Naive B cell (primary cell): Measurements from ENCODE around the gene DDX54. TPM values are rescaled to one million over a fixed set of nuclear protein-coding genes. Genes with fewer than 3 reads are reported as not detected.

ENCODE experiments used
- ATAC-seq, 2 donors: fragments of 150-1000 bp; cut with Tn5 transposase; 2 replicates each; pipeline ENCODE4 v1.10.0; 2021; ENCODE audit warnings: low read depth in 2 of 2, mild to moderate bottlenecking in 2 of 2, moderate library complexity in 2 of 2
- DNase-seq: peaks from one replicate; pipeline ENCODE4 v3.0.0; 2022
- H3K27ac Mint-ChIP-seq, 6 donors: one replicate each; pipeline ENCODE4 v1.8.0; 2020 to 2022; ENCODE audit warnings: mild to moderate bottlenecking in 6 of 6, mixed read lengths in 6 of 6, moderate library complexity in 5 of 6, inconsistent platforms in 2 of 6
- H3K27me3 Mint-ChIP-seq, 3 donors: one replicate each; pipeline ENCODE4 v1.8.0; 2021 to 2022; ENCODE audit warnings: mixed read lengths in 3 of 3, mild to moderate bottlenecking in 1 of 3
- H3K36me3 Mint-ChIP-seq, 2 donors: one replicate each; pipeline ENCODE4 v1.8.0; 2020 to 2022; ENCODE audit warnings: mixed read lengths in 2 of 2, inconsistent platforms in 1 of 2, mild to moderate bottlenecking in 1 of 2
- H3K4me1 Mint-ChIP-seq, 3 donors: one replicate each; pipeline ENCODE4 v1.8.0; 2020 to 2022; ENCODE audit warnings: mixed read lengths in 3 of 3, inconsistent platforms in 1 of 3, mild to moderate bottlenecking in 1 of 3, moderate library complexity in 1 of 3
- H3K4me3 Mint-ChIP-seq, 8 donors: one replicate each; pipeline ENCODE4 v1.8.0; 2020 to 2022; ENCODE audit warnings: mild to moderate bottlenecking in 8 of 8, mixed read lengths in 8 of 8, moderate library complexity in 8 of 8, inconsistent platforms in 2 of 8
- H3K9me3 Mint-ChIP-seq, 7 donors: one replicate each; pipeline ENCODE4 v1.8.0; 2020 to 2022; ENCODE audit warnings: mixed read lengths in 7 of 7, mild to moderate bottlenecking in 5 of 7, inconsistent platforms in 2 of 7, moderate library complexity in 1 of 7
- polyA plus RNA-seq, 6 donors: library from polyadenylated mRNA; unstranded; fragments of 300-500 nt; fragmentation: Illumina TruSeq; gene quantifications; one replicate each; pipeline ENCODE4 v1.2.3, GENCODE V29; 2021; ENCODE audit warnings: low read depth in 6 of 6

Gene DDX54
- polyA plus RNA-seq, 6 donors from 2014 or later: 9.0 to 45.5 (median 25.4) TPM

DNA sequence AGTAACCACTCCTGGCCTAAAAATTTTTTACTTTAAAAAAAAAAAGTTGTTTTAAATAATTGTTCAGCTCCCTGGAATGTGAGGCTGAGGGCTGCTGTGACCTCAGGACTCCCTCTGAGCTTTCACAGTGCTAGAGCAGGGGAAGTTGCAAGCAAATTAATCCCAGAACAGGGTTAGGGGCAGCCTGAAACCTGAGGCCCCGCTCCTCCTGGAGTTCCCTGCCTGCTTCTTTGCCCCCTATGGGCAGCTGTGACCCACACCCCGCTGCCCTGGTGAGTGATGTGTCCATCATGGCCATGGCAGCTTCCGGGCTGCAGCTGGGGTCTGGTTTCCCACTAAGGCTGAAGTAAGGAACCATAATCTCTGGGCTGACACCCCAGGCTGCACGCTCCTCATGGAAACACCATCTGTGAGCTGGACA is 9.7 kb upstream of the DDX54 start:
- H3K27me3 Mint-ChIP-seq: no peaks in the 10 kb centered on the region
- DNase-seq (no peak), ATAC-seq (no peak)
- H3K9me3 Mint-ChIP-seq: no peaks in the 10 kb centered on the region
- H3K27ac Mint-ChIP-seq: no peak overlapping the region
- no peak overlapping the region for H3K4me3 Mint-ChIP-seq
- H3K4me1 Mint-ChIP-seq: peaks cover 12 to 21% (median 19%) of the 10 kb centered on the region in 3 donors
- H3K36me3 Mint-ChIP-seq: no peaks in the 10 kb centered on the region

- no peak for ATAC-seq
- Mint-ChIP-seq H3K9me3 (no peaks in the 10 kb centered on the region), H3K4me1 (peaks cover 12 to 23% (median 14%) of the 10 kb centered on the region in 3 donors), H3K27me3 (no peaks in the 10 kb centered on the region), H3K4me3 (no peak overlapping the region), H3K36me3 (peaks cover 0 to 7% of the 10 kb centered on the region in 2 donors), H3K27ac (no peak overlapping the region)
- DNase-seq: no peak
Measured at GRCh38 chr12:113191227-113191626, 5.9 kb upstream of the DDX54 start.

- ATAC-seq (no peak), DNase-seq (no peak)
- no peak overlapping the region for H3K27ac Mint-ChIP-seq
- H3K4me3 Mint-ChIP-seq: no peak overlapping the region
- H3K9me3 Mint-ChIP-seq: no peaks in the 10 kb centered on the region
- H3K36me3 Mint-ChIP-seq: peaks cover 0 to 7% of the 10 kb centered on the region in 2 donors
- H3K27me3 Mint-ChIP-seq: no peaks in the 10 kb centered on the region
- peaks cover 15 to 26% (median 16%) of the 10 kb centered on the region in 3 donors for H3K4me1 Mint-ChIP-seq
Measured at GRCh38 chr12:113190761-113191160, 5.5 kb upstream of the DDX54 start.

DNA sequence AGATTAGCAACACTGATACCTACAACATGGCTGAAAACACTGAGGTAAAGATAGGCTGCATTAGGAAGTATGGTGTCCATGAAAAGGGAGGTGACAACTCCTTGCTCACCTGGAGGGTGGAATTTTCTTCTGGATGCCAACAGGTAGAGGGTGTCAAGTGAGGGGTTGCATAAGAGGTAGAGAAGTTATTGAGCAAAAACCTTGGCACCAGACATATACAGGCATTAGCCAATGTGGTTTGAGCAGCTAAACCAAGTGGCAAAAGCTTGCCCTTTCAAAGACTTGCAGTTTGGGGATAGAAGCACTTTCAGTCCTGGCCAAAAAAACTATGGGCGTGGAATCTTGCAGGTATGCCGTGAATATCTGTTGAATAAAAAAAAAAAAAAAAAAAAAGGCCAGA is 4.1 kb upstream of the DDX54 start:
- H3K27ac Mint-ChIP-seq: peak overlapping the region in 2 of 6 donors; percentile 41 to 42
- no peak overlapping the region for H3K4me3 Mint-ChIP-seq
- no peak for ATAC-seq
- no peaks in the 10 kb centered on the region for H3K27me3 Mint-ChIP-seq
- DNase-seq: no peak
- no peaks in the 10 kb centered on the region for H3K9me3 Mint-ChIP-seq
- peaks cover 16 to 31% (median 20%) of the 10 kb centered on the region in 3 donors for H3K4me1 Mint-ChIP-seq
- peaks cover 0 to 7% of the 10 kb centered on the region in 2 donors for H3K36me3 Mint-ChIP-seq

DNA sequence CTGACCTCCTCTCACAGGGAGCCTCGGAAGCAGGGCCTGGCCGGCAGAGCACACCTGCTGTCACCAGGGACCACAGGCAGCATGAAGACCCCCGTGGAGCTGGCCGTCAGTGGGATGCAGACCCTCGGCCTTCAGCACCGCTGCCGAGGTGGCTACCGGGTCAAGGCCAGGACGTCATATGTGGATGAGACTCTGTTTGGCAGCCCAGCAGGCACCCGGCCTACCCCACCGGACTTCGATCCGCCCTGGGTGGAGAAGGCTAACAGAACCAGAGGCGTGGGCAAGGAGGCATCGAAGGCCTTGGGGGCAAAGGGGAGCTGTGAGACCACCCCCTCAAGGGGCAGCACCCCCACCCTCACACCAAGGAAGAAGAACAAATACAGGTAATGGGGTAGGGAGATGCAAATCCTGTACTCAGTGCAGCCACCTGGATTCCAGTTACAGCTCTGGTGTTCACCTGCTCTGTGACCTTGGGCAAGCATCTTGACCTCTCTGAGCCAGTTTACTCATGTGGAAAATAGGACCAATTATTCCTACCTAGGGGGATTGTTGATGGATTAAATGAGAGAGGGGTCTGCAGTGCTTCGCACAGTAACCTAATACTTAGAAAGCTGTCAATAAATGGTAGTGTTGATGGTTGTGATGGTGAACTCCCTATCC is 1.5 kb upstream of the DDX54 start:
- H3K27ac Mint-ChIP-seq: peak overlapping the region; percentile 31 to 97 (median 86)
- H3K4me3 Mint-ChIP-seq: peak overlapping the region; percentile 90 to 97 (median 96)
- H3K27me3 Mint-ChIP-seq: no peaks in the 10 kb centered on the region
- ATAC-seq (no peak), DNase-seq (no peak)
- peaks cover 0 to 7% of the 10 kb centered on the region in 2 donors for H3K36me3 Mint-ChIP-seq
- no peaks in the 10 kb centered on the region for H3K9me3 Mint-ChIP-seq
- peaks cover 21 to 51% (median 31%) of the 10 kb centered on the region in 3 donors for H3K4me1 Mint-ChIP-seq

DNA sequence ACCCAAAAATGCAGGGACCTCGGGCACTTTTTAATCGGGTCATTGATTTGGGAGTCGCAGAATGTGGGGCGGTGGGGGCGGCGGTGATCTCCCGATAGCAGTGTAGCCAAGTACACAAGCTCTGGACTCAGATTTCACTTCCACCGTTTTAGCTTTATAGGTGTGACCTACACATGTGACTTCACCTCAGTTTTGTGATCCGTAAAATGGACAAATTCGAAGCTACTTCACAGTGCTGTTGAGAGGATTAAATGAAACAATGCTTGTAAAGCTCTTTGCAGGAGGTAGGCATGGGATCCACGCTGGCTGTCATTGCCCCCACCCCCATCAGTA is 721 bp upstream of the DDX54 start:
- peaks cover 21 to 51% (median 31%) of the 10 kb centered on the region in 3 donors for H3K4me1 Mint-ChIP-seq
- no peak for DNase-seq
- no peaks in the 10 kb centered on the region for H3K9me3 Mint-ChIP-seq
- peaks cover 0 to 7% of the 10 kb centered on the region in 2 donors for H3K36me3 Mint-ChIP-seq
- H3K4me3 Mint-ChIP-seq: peak overlapping the region; percentile 90 to 97 (median 96)
- peak overlapping the region in 5 of 6 donors; percentile 79 to 97 (median 95) for H3K27ac Mint-ChIP-seq
- no peaks in the 10 kb centered on the region for H3K27me3 Mint-ChIP-seq
- no peak for ATAC-seq

GRCh38 chr12:113184900-113185179 is 438 bp downstream of the DDX54 start:
- Mint-ChIP-seq H3K27me3 (no peaks in the 10 kb centered on the region), H3K9me3 (no peaks in the 10 kb centered on the region), H3K4me1 (peaks cover 21 to 51% (median 31%) of the 10 kb centered on the region in 3 donors), H3K4me3 (peak overlapping the region; percentile 90 to 97 (median 96)), H3K27ac (peak overlapping the region; percentile 95 to 99 (median 96)), H3K36me3 (peaks cover 0 to 7% of the 10 kb centered on the region in 2 donors)
- DNase-seq (peak; percentile 89), ATAC-seq (peak; percentile 79)

- H3K36me3 Mint-ChIP-seq: peaks cover 0 to 4% of the 10 kb centered on the region in 2 donors
- H3K4me1 Mint-ChIP-seq: peaks cover 19 to 51% (median 31%) of the 10 kb centered on the region in 3 donors
- no peaks in the 10 kb centered on the region for H3K9me3 Mint-ChIP-seq
- no peaks in the 10 kb centered on the region for H3K27me3 Mint-ChIP-seq
- H3K27ac Mint-ChIP-seq: peak overlapping the region; percentile 95 to 99 (median 96)
- peak overlapping the region; percentile 90 to 97 (median 96) for H3K4me3 Mint-ChIP-seq
- DNase-seq (no peak), ATAC-seq (peak; percentile 60 to 63)
Measured at GRCh38 chr12:113184098-113184899, 979 bp downstream of the DDX54 start.

GRCh38 chr12:113183030-113183589 is 2.2 kb downstream of the DDX54 start:
- H3K9me3 Mint-ChIP-seq: no peaks in the 10 kb centered on the region
- peak overlapping the region in 5 of 8 donors; percentile 20 to 97 (median 54) for H3K4me3 Mint-ChIP-seq
- H3K36me3 Mint-ChIP-seq: peaks cover 0 to 7% of the 10 kb centered on the region in 2 donors
- ATAC-seq (no peak), DNase-seq (no peak)
- H3K27ac Mint-ChIP-seq: peak overlapping the region in 3 of 6 donors; percentile 15 to 59 (median 53)
- peaks cover 17 to 44% (median 31%) of the 10 kb centered on the region in 3 donors for H3K4me1 Mint-ChIP-seq
- H3K27me3 Mint-ChIP-seq: no peaks in the 10 kb centered on the region

- peak overlapping the region in 2 of 6 donors; percentile 9 to 47 for H3K27ac Mint-ChIP-seq
- H3K4me1 Mint-ChIP-seq: peaks cover 14 to 36% (median 26%) of the 10 kb centered on the region in 3 donors
- peaks cover 9 to 16% of the 10 kb centered on the region in 2 donors for H3K36me3 Mint-ChIP-seq
- no peaks in the 10 kb centered on the region for H3K27me3 Mint-ChIP-seq
- peak overlapping the region in 2 of 8 donors; percentile 55 to 97 for H3K4me3 Mint-ChIP-seq
- peaks cover 0 to 3% (median 0%) of the 10 kb centered on the region in 7 donors for H3K9me3 Mint-ChIP-seq
- DNase-seq (no peak), ATAC-seq (no peak)
Measured at GRCh38 chr12:113181975-113182374, 3.3 kb downstream of the DDX54 start.

DNA sequence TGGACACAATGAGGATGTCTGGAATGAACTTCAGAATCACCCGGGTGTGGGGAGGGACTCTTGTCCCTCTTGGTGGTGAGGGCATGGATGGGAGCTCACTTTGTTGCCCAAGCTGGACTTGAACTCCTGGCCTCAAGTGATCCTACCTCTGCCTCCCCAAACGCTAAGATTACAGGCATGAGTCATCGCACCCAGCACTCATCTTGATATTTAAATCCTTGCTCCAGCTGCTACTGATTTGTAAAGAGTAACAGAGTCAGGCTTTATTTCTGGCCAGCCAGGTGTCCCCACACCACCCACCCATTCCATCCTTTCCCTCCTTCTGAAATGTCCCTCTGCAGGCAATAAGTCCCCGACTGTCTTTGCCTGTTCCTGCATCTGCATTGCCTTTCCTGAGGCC is 4.9 kb downstream of the DDX54 start:
- Mint-ChIP-seq H3K4me3 (no peak overlapping the region), H3K27ac (peak overlapping the region in 1 of 6 donors; percentile 26), H3K36me3 (peaks cover 13 to 21% of the 10 kb centered on the region in 2 donors), H3K9me3 (peaks cover 0 to 3% (median 0%) of the 10 kb centered on the region in 7 donors), H3K4me1 (peaks cover 5 to 25% (median 16%) of the 10 kb centered on the region in 3 donors), H3K27me3 (no peaks in the 10 kb centered on the region)
- ATAC-seq (no peak), DNase-seq (no peak)

- peak overlapping the region in 1 of 6 donors; percentile 36 for H3K27ac Mint-ChIP-seq
Measured at GRCh38 chr12:113179023-113179422, 6.3 kb downstream of the DDX54 start.

More at GRCh38 chr12:113179023-113179422, 6.3 kb downstream of the DDX54 start:
- H3K27me3 Mint-ChIP-seq: no peaks in the 10 kb centered on the region
- peaks cover 17 to 29% of the 10 kb centered on the region in 2 donors for H3K36me3 Mint-ChIP-seq
- no peak overlapping the region for H3K4me3 Mint-ChIP-seq
- peaks cover 0 to 3% (median 0%) of the 10 kb centered on the region in 7 donors for H3K9me3 Mint-ChIP-seq
- no peak for DNase-seq
- H3K4me1 Mint-ChIP-seq: peaks cover 12 to 22% (median 15%) of the 10 kb centered on the region in 3 donors
- ATAC-seq: no peak
